ENCODE results near the gene RNASE9. TPM values are rescaled to one million over a fixed set of nuclear protein-coding genes. Genes with fewer than 3 reads are reported as not detected.

RNASE9 gene
- total and polyA plus RNA-seq, 9 donors = not detected

DNA sequence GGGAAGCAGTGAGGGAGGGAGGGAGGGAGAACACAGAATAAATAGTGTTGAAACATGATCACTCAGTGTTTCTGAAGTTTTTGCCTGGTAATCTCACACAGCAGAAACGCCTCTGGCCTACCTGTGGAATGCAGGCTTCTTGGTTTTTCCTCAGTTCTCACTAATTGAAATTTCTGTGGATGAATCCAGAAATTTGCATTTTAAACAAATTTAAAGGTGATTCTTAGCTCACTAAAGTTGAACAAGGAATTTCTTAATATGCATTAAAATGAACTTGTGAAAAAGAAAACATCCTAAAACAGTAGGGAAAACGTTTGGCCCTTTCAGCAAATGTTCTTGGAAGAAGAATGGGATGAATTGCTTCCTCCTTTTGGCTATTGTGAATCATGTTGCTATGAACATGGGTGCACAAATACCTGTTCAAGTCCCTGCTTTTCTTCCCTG is 1.4 kb downstream of the RNASE9 start:
- H3K9me3 ChIP-seq = no peaks in the 10 kb centered on the region
- H3K36me3 ChIP-seq = no peaks in the 10 kb centered on the region
- no peak for TF ChIP-seq POLR2A (IDR thresholded peaks at IDR 0.05)
- TF ChIP-seq, protein P1, sequence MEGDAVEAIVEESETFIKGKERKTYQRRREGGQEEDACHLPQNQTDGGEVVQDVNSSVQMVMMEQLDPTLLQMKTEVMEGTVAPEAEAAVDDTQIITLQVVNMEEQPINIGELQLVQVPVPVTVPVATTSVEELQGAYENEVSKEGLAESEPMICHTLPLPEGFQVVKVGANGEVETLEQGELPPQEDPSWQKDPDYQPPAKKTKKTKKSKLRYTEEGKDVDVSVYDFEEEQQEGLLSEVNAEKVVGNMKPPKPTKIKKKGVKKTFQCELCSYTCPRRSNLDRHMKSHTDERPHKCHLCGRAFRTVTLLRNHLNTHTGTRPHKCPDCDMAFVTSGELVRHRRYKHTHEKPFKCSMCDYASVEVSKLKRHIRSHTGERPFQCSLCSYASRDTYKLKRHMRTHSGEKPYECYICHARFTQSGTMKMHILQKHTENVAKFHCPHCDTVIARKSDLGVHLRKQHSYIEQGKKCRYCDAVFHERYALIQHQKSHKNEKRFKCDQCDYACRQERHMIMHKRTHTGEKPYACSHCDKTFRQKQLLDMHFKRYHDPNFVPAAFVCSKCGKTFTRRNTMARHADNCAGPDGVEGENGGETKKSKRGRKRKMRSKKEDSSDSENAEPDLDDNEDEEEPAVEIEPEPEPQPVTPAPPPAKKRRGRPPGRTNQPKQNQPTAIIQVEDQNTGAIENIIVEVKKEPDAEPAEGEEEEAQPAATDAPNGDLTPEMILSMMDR (IDR thresholded peaks at IDR 0.05) = no peak
- no peak for TF ChIP-seq EP300 (IDR thresholded peaks at IDR 0.05)
- peaks cover 1% of the 10 kb centered on the region for H3K4me1 ChIP-seq (ENCODE audit: insufficient read depth)
- intact Hi-C loops (cut with DNase I) = no loop called here
- no peak for DNase-seq
- no peak overlapping the region for H3K4me3 ChIP-seq
- H3K27me3 ChIP-seq = no peaks in the 10 kb centered on the region
- WGBS, 3 donors = 26 to 30% (median 29%) methylated on average over 2 of the region's 2 CpGs
- H3K27ac ChIP-seq = no peak overlapping the region

DNA sequence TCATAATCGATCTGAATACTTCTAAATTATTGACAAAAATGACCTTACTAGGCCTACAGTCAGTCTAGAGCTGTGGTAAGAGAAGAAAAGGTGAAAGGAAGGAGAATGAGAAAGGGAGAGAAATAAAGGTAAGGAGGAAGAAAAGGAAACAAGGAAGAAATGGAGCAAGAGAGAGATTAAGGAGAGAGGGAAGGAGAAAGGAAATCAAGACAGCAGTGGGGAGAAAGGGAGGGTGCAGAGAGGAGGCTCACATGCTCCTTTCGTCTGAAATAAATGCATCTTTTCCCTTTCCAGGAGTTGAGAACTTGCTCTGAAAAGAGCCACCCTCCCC is 3.7 kb downstream of the RNASE9 start:
- H3K36me3 ChIP-seq = no peaks in the 10 kb centered on the region
- no peaks in the 10 kb centered on the region for H3K9me3 ChIP-seq
- no peak overlapping the region for H3K4me3 ChIP-seq
- intact Hi-C loops (cut with DNase I) = no loop called here
- no peak for TF ChIP-seq EP300 (IDR thresholded peaks at IDR 0.05)
- TF ChIP-seq POLR2A (IDR thresholded peaks at IDR 0.05) = no peak
- TF ChIP-seq, protein P1 (IDR thresholded peaks at IDR 0.05) = no peak
- peaks cover 1% of the 10 kb centered on the region for H3K4me1 ChIP-seq (ENCODE audit: insufficient read depth)
- WGBS, 3 donors = 31 to 41% (median 34%) methylated on average over 2 of the region's 2 CpGs
- H3K27me3 ChIP-seq = no peaks in the 10 kb centered on the region
- no peak for DNase-seq
- no peak overlapping the region for H3K27ac ChIP-seq

DNA sequence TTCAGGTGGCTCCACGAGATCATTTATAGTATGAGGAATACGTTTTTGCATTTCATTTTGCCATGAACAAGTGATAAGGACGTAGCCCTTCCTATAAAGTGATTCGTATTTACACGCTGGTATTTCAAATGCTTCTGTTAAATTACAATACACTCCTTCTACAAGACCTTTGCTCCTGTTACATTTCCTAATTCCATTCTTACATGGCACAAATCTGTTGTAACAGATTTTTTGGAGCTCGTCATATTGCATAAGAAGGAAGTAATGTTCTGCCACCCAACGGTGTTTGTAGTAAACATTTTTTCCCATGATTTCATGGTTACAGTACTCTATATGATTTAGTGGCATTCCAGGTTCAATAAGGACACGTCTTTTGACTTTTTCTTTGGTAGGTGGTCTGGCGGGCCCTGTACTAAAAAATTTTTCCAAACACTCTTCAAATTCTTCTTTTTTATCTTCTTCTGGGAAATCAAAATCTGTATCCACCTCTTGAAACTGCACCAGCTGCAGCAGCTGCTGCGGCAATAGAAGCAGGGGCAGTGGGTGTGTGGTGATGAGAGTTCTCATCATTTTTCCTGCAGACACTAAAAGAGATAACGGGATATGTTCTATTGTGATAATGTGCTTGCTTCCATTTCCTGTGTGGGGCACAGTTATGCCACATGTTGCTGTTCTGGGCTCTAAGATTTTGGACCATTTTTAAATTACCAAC is 4.2 kb downstream of the RNASE9 start:
- Histone ChIP-seq H3K36me3 (no peaks in the 10 kb centered on the region), H3K4me1 (ENCODE audit: insufficient read depth) (peaks cover 1% of the 10 kb centered on the region), H3K27me3 (no peaks in the 10 kb centered on the region), H3K27ac (no peak overlapping the region), H3K9me3 (no peaks in the 10 kb centered on the region), H3K4me3 (no peak overlapping the region)
- no peak for DNase-seq
- intact Hi-C loops (cut with DNase I) = no loop called here
- TF ChIP-seq, protein P1 (IDR thresholded peaks at IDR 0.05) = no peak
- TF ChIP-seq POLR2A (IDR thresholded peaks at IDR 0.05) (no peak), EP300 (IDR thresholded peaks at IDR 0.05) (no peak)
- 47 to 57% (median 50%) methylated on average over 11 of the region's 11 CpGs for WGBS, 3 donors

DNA sequence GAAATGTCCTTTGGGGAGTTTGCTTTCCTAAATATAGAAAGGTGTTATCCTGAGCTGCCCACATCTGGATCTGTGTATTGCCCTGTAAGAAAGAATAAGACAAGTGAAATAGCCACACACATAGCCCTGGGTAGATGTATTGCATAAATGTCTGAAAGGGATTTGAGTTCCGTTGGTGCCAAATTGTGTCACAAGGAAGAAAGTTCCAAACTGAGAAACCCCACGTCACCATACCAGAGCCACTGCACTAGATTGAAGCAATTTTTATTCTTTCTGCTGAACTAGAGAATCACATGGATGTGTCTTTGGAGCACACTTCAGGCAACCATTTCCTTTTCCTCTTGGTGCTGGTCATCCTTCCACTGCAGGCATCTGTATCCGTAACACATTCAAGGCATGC is 5.0 kb downstream of the RNASE9 start:
- no peak overlapping the region for H3K27ac ChIP-seq
- no peak for TF ChIP-seq EP300 (IDR thresholded peaks at IDR 0.05)
- TF ChIP-seq, protein P1 (IDR thresholded peaks at IDR 0.05) = no peak
- no peak for TF ChIP-seq POLR2A (IDR thresholded peaks at IDR 0.05)
- WGBS, 3 donors = 92 to 93% (median 92%) methylated on average over 3 of the region's 3 CpGs
- H3K4me3 ChIP-seq = no peak overlapping the region
- peaks cover 1% of the 10 kb centered on the region for H3K4me1 ChIP-seq (ENCODE audit: insufficient read depth)
- no peaks in the 10 kb centered on the region for H3K9me3 ChIP-seq
- H3K36me3 ChIP-seq = no peaks in the 10 kb centered on the region
- no peak for DNase-seq
- intact Hi-C loops (cut with DNase I) = no loop called here
- H3K27me3 ChIP-seq = no peaks in the 10 kb centered on the region

All from ovary (tissue), 9 donors.